A549 (cell line): ENCODE measurements around the gene TP53I3. TPM values are rescaled to one million over a fixed set of nuclear protein-coding genes. Genes with fewer than 3 reads are reported as not detected.

Source experiments
- ATAC-seq, 2 experiments: fragments of 200-7000 bp in 1 of 2; fragments of >200 bp in 1 of 2; cut with Nextera tagmentation in 1 of 2; cut with Tn5 transposase in 1 of 2; 3 replicates each; pipeline versions ENCODE4 v1.8.0 to v1.9.1; 2018 to 2020; ENCODE audit warnings: mild to moderate bottlenecking in 1 of 2, moderate library complexity in 1 of 2
- CTCF ChIA-PET: fragments of 300-600 bp; sonication (Branson Sonifier 250); formaldehyde crosslinking; extraction: SDS; loops from one replicate; lab custom pipeline; 2021; ENCODE audit warnings: antibody characterized with exemption, inconsistent platforms; lab: Yijun Ruan, JAX
- POLR2A ChIA-PET: fragments of 350-600 bp; formaldehyde crosslinking; extraction: SDS; loops from one replicate; lab custom pipeline; 2021; ENCODE audit warnings: antibody characterized with exemption, inconsistent platforms; lab: Yijun Ruan, JAX
- DNase-seq, 2 experiments: peaks; one replicate each; pipeline versions ENCODE4 v3.0.0 to v3.0.0-alpha.2; 2011 to 2016; ENCODE audit warnings: low read depth in 1 of 2, low spot score in 1 of 2
- FAIRE-seq: peaks from 2 replicates; lab custom pipeline; 2011; peaks lifted over from hg19 to GRCh38; lab: Jason Lieb, UNC
- H3K27ac ChIP-seq, 2 experiments: fragments of >200 bp; sonication (Bioruptor Twin); formaldehyde crosslinking; 3 replicates each; pipeline ENCODE4 v1.5.1; 2016 to 2017
- H3K4me1 ChIP-seq: fragments of >200 bp; sonication (Bioruptor Twin); formaldehyde crosslinking; 3 replicates; pipeline ENCODE4 v1.6.1; 2016
- H3K4me2 ChIP-seq: fragments of >200 bp; sonication (Bioruptor Twin); formaldehyde crosslinking; 3 replicates; pipeline ENCODE4 v1.6.1; 2016
- H3K4me3 ChIP-seq: fragments of >200 bp; sonication (Bioruptor Twin); formaldehyde crosslinking; 3 replicates; pipeline ENCODE4 v1.5.1; 2016
- H3K9me3 ChIP-seq: fragments of >200 bp; sonication (Bioruptor Twin); formaldehyde crosslinking; 3 replicates; pipeline ENCODE4 v1.6.1; 2016
- CEBPB ChIP-seq, 2 experiments: fragments of >200 bp in 1 of 2; sonication (Bioruptor Twin) in 1 of 2; formaldehyde crosslinking in 1 of 2; IDR thresholded peaks; 2 replicates each; pipeline ENCODE4 v1.6.1; 2012 to 2016
- EHF ChIP-seq: fragments of 250-450 bp; sonication (Bioruptor Pico); IDR thresholded peaks from 2 replicates; pipeline ENCODE4 v1.5.0; 2020; ENCODE audit warnings: mild to moderate bottlenecking
- EHMT2 ChIP-seq: fragments of 200-600 bp; sonication (generic); IDR thresholded peaks from 2 replicates; pipeline ENCODE4 v1.6.1; 2016; ENCODE audit warnings: antibody characterized with exemption, low read depth, mild to moderate bottlenecking, moderate library complexity
- FOSL2 ChIP-seq, 2 experiments: fragments of 450-650 bp in 1 of 2; fragments of >200 bp in 1 of 2; sonication (Bioruptor Twin) in 1 of 2; formaldehyde crosslinking; IDR thresholded peaks; 2 replicates each; pipeline versions ENCODE4 v1.5.0 to v1.6.1; 2016 to 2020; ENCODE audit warnings: mild to moderate bottlenecking in 1 of 2, moderate library complexity in 1 of 2
- JUN ChIP-seq, 2 experiments: fragments of >200 bp; sonication (Bioruptor Twin); formaldehyde crosslinking; IDR thresholded peaks; 2 replicates in 1 of 2; 3 replicates in 1 of 2; pipeline ENCODE4 v1.6.1; 2016 to 2017
- JUNB ChIP-seq: fragments of >200 bp; sonication (Bioruptor Twin); formaldehyde crosslinking; IDR thresholded peaks from 2 replicates; pipeline ENCODE4 v1.6.1; 2016
- MAZ ChIP-seq: fragments of 150-350 bp; IDR thresholded peaks from 2 replicates; pipeline ENCODE4 v1.6.1; 2014; ENCODE audit warnings: antibody characterized with exemption, low read depth, low read length, borderline replicate concordance
- POLR2AphosphoS2 ChIP-seq: conservative IDR thresholded peaks from 2 replicates; pipeline ENCODE4 v1.6.1; 2012; ENCODE audit warnings: low read length, improper control_type of control experiment, inconsistent platforms
- RCOR1 ChIP-seq: fragments of 150-350 bp; IDR thresholded peaks from 2 replicates; pipeline ENCODE4 v1.6.1; 2014; ENCODE audit warnings: antibody characterized with exemption, low read length, low read depth
- TFCP2L1 ChIP-seq: fragments of 250-450 bp; sonication (Bioruptor Pico); IDR thresholded peaks from 2 replicates; pipeline ENCODE4 v1.5.0; 2021; ENCODE audit warnings: mild to moderate bottlenecking
- ZNF302 ChIP-seq: fragments of 250-450 bp; sonication (Bioruptor Pico); IDR thresholded peaks from 2 replicates; pipeline ENCODE4 v1.9.0; 2021; ENCODE audit warnings: inconsistent platforms, mild to moderate bottlenecking, moderate library complexity
- WGBS: methylation state at CpG from one replicate; pipeline ENCODE4 v1.1.6; 2017; ENCODE audit errors: missing lambda C conversion rate; 5-methylcytosine and 5-hydroxymethylcytosine counted together
- polyA plus RNA-seq, 4 experiments: library from polyadenylated mRNA; depleted of rRNA in 3 of 4; stranded (reverse); fragments of >200 nt; fragmentation: RNase III in 1 of 4; extraction: RNeasy Plus Mini Kit Qiagen cat#74134 plus additional on column Dnase treatment in 1 of 4; gene quantifications; 2 replicates in 3 of 4; 3 replicates in 1 of 4; pipeline ENCODE4 v1.2.3, GENCODE V29; 2011 to 2017
- TF ChIP-seq, protein P1 (sequence below): fragments of 250-450 bp; sonication (Bioruptor Pico); IDR thresholded peaks from 2 replicates; pipeline ENCODE4 v1.5.0; 2021; ENCODE audit warnings: mild to moderate bottlenecking, moderate library complexity, borderline replicate concordance
- TF ChIP-seq, protein P2 (sequence below): IDR thresholded peaks from 2 replicates; pipeline ENCODE4 v1.6.1; 2012
- TF ChIP-seq, protein P3 (sequence below): fragments of >200 bp; sonication (Bioruptor Twin); formaldehyde crosslinking; IDR thresholded peaks from 2 replicates; pipeline ENCODE4 v1.6.1; 2016

Gene TP53I3
- polyA plus RNA-seq, 2 of the 4 experiments (the other 2 are of a cell fraction): 93.7 to 173 TPM

DNA sequence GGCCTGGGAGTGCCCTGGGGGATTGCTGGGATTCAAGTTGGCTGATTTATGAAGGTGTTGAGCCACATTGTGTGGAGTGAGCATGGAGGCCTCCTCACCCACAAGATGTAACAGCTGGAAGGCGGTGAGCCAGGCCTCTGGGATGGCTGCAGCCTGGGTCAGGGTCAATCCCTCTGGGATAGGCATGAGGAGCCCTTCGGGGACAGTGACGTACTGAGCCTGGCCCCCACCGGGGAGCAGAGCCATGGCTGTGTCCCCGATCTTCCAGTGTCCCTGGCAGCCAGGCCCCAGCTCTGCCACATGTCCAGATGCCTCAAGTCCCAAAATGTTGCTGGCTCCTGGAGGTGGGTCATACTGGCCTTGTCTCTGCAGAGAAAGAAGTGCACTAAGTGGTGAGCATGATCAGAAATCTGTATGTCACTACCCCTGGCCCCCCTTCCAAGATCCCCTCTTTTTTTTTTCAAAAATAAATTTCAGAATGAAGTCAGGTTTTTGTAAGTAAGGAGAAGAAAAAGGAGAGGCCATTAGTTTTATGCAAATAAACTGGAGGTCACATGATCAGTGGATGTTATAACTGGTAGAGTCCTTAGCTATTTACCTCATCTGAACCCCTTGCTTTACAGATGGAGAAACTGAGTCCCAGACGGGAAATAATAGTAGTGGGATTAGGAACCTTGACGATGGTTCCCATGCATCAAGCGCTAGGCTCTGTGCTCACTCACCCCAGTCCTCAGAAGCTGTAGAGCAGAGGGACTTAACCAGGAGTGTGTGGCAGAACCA lies 1.7 kb downstream of the TP53I3 start (continued):
- TF ChIP-seq ZNF302 (CRISPR knock-in tag) (no peak), JUNB (no peak), EHMT2 (no peak)
- TF ChIP-seq, protein P1, sequence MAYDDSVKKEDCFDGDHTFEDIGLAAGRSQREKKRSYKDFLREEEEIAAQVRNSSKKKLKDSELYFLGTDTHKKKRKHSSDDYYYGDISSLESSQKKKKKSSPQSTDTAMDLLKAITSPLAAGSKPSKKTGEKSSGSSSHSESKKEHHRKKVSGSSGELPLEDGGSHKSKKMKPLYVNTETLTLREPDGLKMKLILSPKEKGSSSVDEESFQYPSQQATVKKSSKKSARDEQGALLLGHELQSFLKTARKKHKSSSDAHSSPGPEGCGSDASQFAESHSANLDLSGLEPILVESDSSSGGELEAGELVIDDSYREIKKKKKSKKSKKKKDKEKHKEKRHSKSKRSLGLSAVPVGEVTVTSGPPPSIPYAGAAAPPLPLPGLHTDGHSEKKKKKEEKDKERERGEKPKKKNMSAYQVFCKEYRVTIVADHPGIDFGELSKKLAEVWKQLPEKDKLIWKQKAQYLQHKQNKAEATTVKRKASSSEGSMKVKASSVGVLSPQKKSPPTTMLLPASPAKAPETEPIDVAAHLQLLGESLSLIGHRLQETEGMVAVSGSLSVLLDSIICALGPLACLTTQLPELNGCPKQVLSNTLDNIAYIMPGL: no peak

DNA sequence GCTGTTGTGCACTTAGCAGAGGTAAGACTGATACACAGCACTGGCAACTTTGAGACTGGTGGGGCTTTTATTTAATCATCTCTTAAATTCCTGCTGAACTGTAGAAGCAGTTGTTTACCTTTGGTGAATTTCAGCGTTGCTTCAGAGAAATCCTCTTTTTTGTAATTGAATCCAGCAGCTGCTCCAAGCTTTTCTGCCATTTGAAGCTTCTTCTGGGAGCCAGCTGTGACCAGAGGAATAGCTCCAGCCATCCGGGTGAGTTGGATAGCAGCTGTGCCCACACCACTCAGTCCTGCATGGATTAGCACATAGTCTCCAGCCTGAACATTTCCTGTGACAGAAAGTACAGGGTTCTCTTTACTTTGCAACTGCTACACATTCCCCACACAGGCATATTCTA lies 3.9 kb downstream of the TP53I3 start:
- no peak for TF ChIP-seq JUNB
- TF ChIP-seq, protein P1: no peak
- TF ChIP-seq JUN (IDR thresholded peaks at IDR 0.05): no peak
- TF ChIP-seq, protein P2, sequence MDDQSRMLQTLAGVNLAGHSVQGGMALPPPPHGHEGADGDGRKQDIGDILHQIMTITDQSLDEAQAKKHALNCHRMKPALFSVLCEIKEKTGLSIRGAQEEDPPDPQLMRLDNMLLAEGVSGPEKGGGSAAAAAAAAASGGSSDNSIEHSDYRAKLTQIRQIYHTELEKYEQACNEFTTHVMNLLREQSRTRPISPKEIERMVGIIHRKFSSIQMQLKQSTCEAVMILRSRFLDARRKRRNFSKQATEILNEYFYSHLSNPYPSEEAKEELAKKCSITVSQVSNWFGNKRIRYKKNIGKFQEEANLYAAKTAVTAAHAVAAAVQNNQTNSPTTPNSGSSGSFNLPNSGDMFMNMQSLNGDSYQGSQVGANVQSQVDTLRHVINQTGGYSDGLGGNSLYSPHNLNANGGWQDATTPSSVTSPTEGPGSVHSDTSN: no peak
- TF ChIP-seq, protein P3, sequence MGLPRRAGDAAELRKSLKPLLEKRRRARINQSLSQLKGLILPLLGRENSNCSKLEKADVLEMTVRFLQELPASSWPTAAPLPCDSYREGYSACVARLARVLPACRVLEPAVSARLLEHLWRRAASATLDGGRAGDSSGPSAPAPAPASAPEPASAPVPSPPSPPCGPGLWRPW: no peak
- TF ChIP-seq TFCP2L1: no peak
- TF ChIP-seq RCOR1: no peak
- TF ChIP-seq MAZ: no peak
- no peak for TF ChIP-seq CEBPB (IDR thresholded peaks at IDR 0.05)
- no peak for TF ChIP-seq FOSL2 (IDR thresholded peaks at IDR 0.05)
- TF ChIP-seq FOSL2 (CRISPR knock-in tag; IDR thresholded peaks at IDR 0.05): no peak
- no peak for TF ChIP-seq EHF
- TF ChIP-seq POLR2AphosphoS2: no peak; the same call in 1 of the 2 replicates
- ChIA-PET POLR2A (interaction anchor here (5.0 kb wide), 1 partner anchor 154 kb away, joined by 99 read pairs; the partner anchor contains the start of gene ATAD2B), CTCF (interaction anchor here (1.9 to 5.9 kb wide), 2 partner anchors 30 to 153 kb away, joined by 6 to 90 read pairs; partner anchors contain the start of gene ATAD2B)
- Histone ChIP-seq H3K27ac (no peak overlapping the region), H3K4me2 (no peak overlapping the region), H3K4me3 (no peak overlapping the region), H3K4me1 (peaks cover 34% of the 10 kb centered on the region), H3K9me3 (no peaks in the 10 kb centered on the region)
- 90% methylated on average over 2 of the region's 2 CpGs for WGBS
- ATAC-seq (no peak), FAIRE-seq (no peak), DNase-seq (no peak)

DNA sequence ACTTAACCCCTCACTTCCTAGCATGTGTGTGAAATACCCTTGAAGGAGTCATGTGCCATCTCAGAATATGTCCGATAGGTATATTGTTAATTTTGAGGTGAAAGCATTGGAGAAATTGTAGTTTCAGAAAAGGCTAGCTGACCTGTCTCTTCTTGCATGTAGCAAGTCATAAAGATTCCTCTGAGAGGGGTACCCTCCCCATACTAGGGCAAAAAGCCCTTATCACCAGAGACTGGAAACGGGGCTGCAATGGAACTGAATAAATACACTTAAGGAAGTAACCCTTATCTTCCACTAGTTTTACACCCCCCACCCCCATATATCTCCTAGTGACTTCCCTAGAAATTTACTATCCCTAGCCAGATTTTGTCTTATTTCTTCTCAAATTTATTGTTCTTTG lies 6.8 kb downstream of the TP53I3 start:
- POLR2A ChIA-PET: interaction anchor here (2.8 kb wide), 1 partner anchor 151 kb away, joined by 72 read pairs; the partner anchor contains the start of gene ATAD2B
- no peak for TF ChIP-seq MAZ
- TF ChIP-seq, all 56 proteins: peak for 0
- DNase-seq (no peak), FAIRE-seq (no peak), ATAC-seq (no peak)
- no peak overlapping the region for H3K4me2 ChIP-seq
- no peaks in the 10 kb centered on the region for H3K9me3 ChIP-seq
- CTCF ChIA-PET: interaction anchor here (1.7 to 2.9 kb wide), 3 partner anchors 86 to 151 kb away, joined by 4 to 13 read pairs (median 13); partner anchors contain the start of gene ATAD2B
- no peak overlapping the region for H3K4me3 ChIP-seq
- peaks cover 36% of the 10 kb centered on the region for H3K4me1 ChIP-seq
- no peak overlapping the region for H3K27ac ChIP-seq
- WGBS: 84% methylated on average over 2 of the region's 2 CpGs
